T-helper 2 cell treated with Interferon-gamma antibody and Interleukin-4, amounts not matched to agents 5 μg/mL and 100 μg/mL, for 36 hours (primary cell): Measurements from ENCODE around the gene NLE1.
A peak's percentile ranks its signal among the peaks of the same experiment; 100 is the strongest.
"Not testable (repeated sequence)": the region's sequence is repeated elsewhere in the genome, so short reads cannot be mapped to it uniquely, and the experiment has no call there.

Experiments
- DNase-seq: peaks from one replicate; pipeline ENCODE4 v3.0.0; 2021; ENCODE audit warnings: low spot score
- H3K27ac Mint-ChIP-seq: one replicate; pipeline ENCODE4 v1.8.0; 2021; ENCODE audit warnings: mild to moderate bottlenecking, mixed read lengths
- H3K27me3 Mint-ChIP-seq: one replicate; pipeline ENCODE4 v1.8.0; 2021; ENCODE audit warnings: low read depth, mixed read lengths
- H3K36me3 Mint-ChIP-seq: one replicate; pipeline ENCODE4 v1.8.0; 2021; ENCODE audit warnings: low read depth, mixed read lengths
- H3K4me1 Mint-ChIP-seq: one replicate; pipeline ENCODE4 v1.8.0; 2021; ENCODE audit warnings: low read depth, mixed read lengths
- H3K4me3 Mint-ChIP-seq: one replicate; pipeline ENCODE4 v1.8.0; 2022; ENCODE audit warnings: mild to moderate bottlenecking, moderate library complexity, mixed read lengths
- H3K9me3 Mint-ChIP-seq: one replicate; pipeline ENCODE4 v1.8.0; 2021; ENCODE audit warnings: mixed read lengths

The NLE1 gene

DNA sequence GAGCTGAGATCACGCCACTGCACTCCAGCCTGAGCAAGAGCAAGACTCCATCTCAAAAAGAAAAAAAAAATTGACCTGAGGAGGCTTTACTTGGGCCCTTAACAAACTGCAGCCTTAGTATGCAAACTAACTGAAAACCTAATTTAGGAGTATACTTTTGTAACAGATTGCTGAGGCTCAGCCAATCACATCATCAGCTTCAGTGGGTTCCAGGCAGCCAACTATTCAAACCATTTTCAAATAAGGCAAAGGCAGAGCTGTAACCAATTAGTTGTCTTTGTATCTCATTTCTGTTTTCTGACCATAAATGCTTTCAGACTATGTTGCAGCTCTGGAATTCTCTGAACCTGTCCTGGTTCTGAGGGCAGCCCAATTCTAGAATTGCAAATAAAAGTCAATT is 46.4 kb downstream of the NLE1 start:
- no peak for DNase-seq
- H3K9me3 Mint-ChIP-seq, result no peaks in the 10 kb centered on the region
- H3K36me3 Mint-ChIP-seq, result peaks cover 16% of the 10 kb centered on the region
- H3K27me3 Mint-ChIP-seq, result no peaks in the 10 kb centered on the region
- H3K4me1 Mint-ChIP-seq, result peaks cover 8% of the 10 kb centered on the region
- no peak overlapping the region for H3K4me3 Mint-ChIP-seq
- no peak overlapping the region for H3K27ac Mint-ChIP-seq

DNA sequence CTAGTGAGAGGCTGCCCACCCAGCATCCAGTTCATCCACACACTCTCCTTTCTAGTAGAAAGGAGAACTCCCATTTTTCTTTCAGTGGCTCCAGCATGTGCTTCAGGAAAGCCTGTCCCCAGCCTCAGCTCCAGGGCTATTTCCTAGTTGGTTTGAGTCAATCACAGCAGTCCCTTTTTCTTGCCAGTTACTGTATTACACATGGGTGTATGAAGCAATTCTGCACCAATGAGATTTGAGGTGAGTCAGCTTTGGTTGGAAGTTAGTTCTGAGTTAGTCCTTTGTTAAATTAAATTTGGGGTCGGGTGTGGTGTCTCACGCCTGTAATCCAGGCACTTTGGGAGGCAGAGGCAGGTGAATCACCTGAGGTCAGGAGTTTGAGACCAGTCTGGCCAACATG is 47.2 kb downstream of the NLE1 start:
- Mint-ChIP-seq H3K4me1 (peaks cover 10% of the 10 kb centered on the region), H3K27me3 (no peaks in the 10 kb centered on the region)
- no peak for DNase-seq

DNA sequence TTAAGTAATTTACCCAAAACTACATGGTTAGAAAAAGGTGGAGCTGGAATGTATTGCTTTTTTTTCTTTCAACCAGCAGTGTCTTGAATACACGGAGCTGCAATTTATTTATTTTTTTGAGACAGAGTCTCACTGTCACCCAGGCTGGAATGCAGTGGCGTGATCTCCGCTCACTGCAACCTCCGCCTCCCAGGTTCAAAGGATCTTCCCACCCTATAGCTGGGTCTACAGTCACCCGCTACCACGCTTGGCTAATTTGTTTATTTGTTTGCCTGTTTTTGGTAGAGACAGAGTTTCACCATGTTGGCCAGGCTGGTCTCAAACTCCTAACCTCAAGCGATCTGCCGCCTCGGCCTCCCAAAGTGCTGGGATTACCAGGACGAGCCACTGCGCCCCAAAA is 51.4 kb downstream of the NLE1 start:
- H3K27me3 Mint-ChIP-seq, H3K36me3 Mint-ChIP-seq, H3K4me3 Mint-ChIP-seq, H3K9me3 Mint-ChIP-seq, H3K27ac Mint-ChIP-seq, DNase-seq: not testable (repeated sequence)
- peaks cover 36% of the 10 kb centered on the region for H3K4me1 Mint-ChIP-seq

More for the DNA sequence above, 47.2 kb downstream of the NLE1 start:
- H3K36me3 Mint-ChIP-seq, result peaks cover 13% of the 10 kb centered on the region
- no peak overlapping the region for H3K27ac Mint-ChIP-seq
- H3K9me3 Mint-ChIP-seq, result no peaks in the 10 kb centered on the region
- H3K4me3 Mint-ChIP-seq, result no peak overlapping the region

DNA sequence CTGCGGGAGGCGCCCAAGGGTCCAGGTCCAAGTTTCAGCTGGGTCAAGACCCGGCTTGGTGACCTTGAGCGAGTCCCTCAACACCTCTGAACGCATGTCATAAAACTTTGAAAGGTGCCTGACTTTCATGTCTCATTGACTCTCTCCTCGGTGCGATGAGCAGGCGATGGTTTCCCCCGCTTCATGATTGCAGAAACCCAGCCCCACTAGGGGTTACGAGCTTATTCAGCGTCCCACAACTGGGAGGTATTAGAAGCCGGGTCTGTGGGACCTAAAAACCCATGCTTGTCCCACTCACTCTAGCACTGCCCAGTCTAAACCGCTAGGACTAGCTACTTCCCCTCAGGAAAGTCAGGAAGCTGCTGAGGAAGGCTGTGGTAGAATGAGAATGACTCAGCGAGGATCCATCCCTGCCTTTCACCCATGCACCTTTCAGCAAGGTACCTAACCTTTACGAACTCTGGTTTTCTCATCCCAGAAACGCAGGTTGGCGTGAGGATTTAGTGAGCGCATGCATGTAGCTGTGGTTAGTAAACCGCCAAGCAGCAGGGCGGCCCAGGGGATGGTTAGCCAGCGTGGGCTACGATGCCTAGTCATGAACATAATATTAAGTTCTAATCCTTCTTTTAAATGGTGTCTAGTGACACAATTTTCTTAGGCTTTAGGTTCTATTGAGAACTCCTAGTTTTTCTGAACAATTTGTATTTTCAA is 52.4 kb downstream of the NLE1 start:
- Mint-ChIP-seq H3K4me3 (peak overlapping the region; percentile 84), H3K36me3 (peaks cover 12% of the 10 kb centered on the region), H3K4me1 (peaks cover 42% of the 10 kb centered on the region), H3K27me3 (no peaks in the 10 kb centered on the region), H3K9me3 (no peaks in the 10 kb centered on the region), H3K27ac (peak overlapping the region; percentile 91)
- DNase-seq, result no peak

DNA sequence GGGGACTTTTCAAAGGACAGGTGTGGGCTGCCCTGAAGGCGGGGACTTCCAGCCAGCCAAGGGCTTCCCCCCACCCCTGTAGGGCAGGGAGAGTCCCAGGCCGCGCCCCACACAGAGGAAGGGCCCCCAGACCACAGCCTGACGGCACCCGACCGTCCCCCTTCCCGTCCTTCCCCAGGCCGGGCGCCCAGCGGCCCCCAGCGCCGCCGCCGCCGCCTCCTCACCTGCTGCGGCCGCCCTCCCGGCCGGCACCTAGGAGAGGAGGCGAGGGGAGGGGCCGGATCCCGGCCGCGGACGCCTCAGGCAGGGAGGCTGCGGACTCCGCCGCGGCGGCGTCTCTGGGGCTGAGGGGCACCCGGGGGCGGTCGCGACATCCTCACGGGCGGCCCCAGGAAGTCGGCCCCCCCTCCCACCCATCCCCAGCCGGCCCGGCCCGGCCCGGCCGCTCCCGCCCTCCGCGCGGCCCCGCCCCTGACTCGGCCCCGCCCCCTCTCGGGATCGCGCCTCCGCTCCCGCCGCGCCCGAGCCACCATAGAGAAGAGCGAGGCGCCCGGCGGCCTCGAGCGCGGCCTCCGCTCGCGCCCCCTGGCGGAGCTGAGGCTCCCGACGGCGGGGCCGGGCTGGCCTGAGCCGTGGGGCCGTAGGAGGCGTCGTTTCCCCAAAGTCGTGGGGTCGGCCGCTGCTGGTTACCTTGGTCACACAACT is 53.1 kb downstream of the NLE1 start:
- H3K27ac Mint-ChIP-seq, result peak overlapping the region; percentile 91
- H3K36me3 Mint-ChIP-seq, result peaks cover 12% of the 10 kb centered on the region
- no peaks in the 10 kb centered on the region for H3K9me3 Mint-ChIP-seq
- H3K4me3 Mint-ChIP-seq, result peak overlapping the region; percentile 96
- peaks cover 42% of the 10 kb centered on the region for H3K4me1 Mint-ChIP-seq
- H3K27me3 Mint-ChIP-seq, result no peaks in the 10 kb centered on the region
- peak; percentile 87 for DNase-seq

DNA sequence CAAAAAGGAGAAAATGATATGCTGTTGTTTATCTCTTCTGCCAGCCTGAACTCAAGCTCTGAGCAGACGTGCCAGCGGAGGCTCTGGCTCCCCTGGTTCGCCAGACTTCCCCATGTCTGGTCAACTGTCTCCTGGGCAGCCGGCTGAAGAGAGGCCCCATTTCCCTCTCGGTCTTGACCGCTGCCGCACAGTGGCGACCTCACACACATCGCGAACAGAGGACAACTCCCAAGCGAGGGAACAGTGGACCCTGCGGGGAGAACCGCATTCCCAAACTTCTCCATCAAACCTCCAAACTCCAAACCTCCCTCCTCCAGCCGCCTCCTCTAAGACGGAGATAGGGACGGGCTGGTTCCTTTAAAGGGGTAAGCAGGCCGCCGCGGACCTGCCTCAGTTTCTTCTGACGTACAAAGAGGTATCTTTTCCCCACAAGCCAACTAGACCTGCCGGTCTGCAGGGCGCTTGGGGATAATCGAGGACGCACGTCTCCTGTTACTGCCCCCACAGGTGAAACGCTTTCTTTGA is 53.7 kb downstream of the NLE1 start:
- Mint-ChIP-seq H3K27me3 (no peaks in the 10 kb centered on the region), H3K27ac (peak overlapping the region; percentile 86), H3K4me3 (peak overlapping the region; percentile 96), H3K36me3 (peaks cover 12% of the 10 kb centered on the region), H3K9me3 (no peaks in the 10 kb centered on the region), H3K4me1 (peaks cover 42% of the 10 kb centered on the region)
- peak; percentile 24 for DNase-seq

DNA sequence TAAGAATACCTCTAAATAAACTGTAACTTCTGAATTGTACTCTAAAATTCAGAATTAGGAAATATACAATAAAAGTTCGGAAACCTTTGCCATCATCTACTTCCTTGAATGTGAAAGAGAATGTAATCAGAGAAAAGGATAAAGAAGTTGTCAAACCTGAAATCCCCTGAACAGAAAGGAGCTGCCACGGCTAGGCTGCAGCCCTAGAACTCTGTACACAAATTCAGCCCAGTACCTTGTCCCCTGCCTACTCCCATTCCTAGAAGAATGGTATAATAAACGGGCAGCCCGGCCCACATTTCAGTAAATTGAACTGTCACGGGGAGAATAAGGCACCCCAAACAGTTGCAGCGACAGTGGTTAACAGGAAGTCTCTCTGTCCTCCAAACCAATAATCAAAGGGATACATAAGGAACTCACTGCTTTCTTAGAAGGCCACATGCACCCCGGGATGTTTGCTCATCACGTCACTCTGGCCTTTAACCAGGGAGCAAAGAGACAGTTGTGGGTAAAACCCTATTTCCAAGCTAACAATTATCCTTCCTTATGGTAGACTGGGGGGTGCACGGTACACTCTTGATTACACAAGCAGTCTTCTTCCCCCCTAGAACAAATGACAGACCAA is 54.3 kb downstream of the NLE1 start:
- H3K27ac Mint-ChIP-seq, result peak overlapping the region; percentile 86
- peak overlapping the region; percentile 96 for H3K4me3 Mint-ChIP-seq
- H3K4me1 Mint-ChIP-seq, result peaks cover 47% of the 10 kb centered on the region
- H3K27me3 Mint-ChIP-seq, result no peaks in the 10 kb centered on the region
- no peaks in the 10 kb centered on the region for H3K9me3 Mint-ChIP-seq
- DNase-seq, result peak; percentile 21
- peaks cover 9% of the 10 kb centered on the region for H3K36me3 Mint-ChIP-seq

DNA sequence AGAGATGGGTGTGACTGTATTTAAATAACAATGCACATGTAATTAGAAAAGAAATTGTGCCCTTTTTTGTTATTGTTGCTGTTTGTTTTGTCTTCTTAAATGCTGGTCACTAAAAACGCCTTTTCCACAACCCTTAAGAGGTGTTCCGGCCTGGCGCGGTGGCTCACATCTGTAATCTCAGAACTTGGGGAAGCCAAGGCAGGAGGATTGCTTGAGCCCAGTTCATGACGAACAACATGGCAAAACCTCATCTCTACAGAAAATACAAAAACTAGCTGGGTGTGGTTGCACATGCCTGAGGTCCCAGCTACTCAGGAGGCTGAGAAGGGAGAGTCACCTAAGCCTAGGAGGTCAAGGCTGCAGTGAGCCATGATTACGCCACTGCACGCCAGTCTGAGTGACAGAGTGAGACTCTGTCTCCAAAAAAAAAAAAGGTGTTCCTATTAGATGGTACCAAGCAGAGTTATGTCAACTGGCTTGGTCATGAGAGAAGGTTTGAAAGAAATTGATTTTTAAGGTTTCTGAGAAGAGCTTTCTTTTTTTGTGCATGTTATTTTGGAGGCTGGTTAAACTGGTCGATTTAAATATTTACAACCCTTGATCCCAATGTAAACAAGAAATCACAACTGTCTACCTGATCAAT is 55.1 kb downstream of the NLE1 start:
- H3K4me1 Mint-ChIP-seq, result peaks cover 54% of the 10 kb centered on the region
- no peak for DNase-seq
- H3K9me3 Mint-ChIP-seq, result no peaks in the 10 kb centered on the region
- peak overlapping the region; percentile 96 for H3K4me3 Mint-ChIP-seq
- H3K36me3 Mint-ChIP-seq, result peaks cover 9% of the 10 kb centered on the region
- peak overlapping the region; percentile 86 for H3K27ac Mint-ChIP-seq
- no peaks in the 10 kb centered on the region for H3K27me3 Mint-ChIP-seq

DNA sequence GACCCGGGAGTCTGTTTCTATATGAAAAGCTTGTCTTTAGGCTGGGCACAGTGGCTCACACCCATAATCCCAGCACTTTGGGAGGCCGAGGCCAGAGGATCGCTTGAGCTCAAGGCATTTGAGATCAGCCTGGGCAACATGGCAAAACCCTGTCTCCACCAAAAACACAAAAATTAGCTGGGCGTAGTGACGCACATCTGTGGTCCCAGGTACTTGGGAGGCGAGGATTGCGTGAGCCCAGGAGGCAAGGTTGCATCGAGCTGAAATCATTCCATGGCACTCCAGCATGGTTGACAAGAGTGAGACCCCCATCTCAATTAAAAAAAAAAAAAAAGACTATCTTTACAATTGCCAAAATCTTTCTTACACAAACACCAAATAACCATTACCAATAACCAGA is 55.9 kb downstream of the NLE1 start:
- H3K4me3 Mint-ChIP-seq, result no peak overlapping the region
- no peaks in the 10 kb centered on the region for H3K27me3 Mint-ChIP-seq
- H3K27ac Mint-ChIP-seq, result no peak overlapping the region
- peaks cover 9% of the 10 kb centered on the region for H3K36me3 Mint-ChIP-seq
- DNase-seq, result no peak
- no peaks in the 10 kb centered on the region for H3K9me3 Mint-ChIP-seq
- peaks cover 59% of the 10 kb centered on the region for H3K4me1 Mint-ChIP-seq

DNA sequence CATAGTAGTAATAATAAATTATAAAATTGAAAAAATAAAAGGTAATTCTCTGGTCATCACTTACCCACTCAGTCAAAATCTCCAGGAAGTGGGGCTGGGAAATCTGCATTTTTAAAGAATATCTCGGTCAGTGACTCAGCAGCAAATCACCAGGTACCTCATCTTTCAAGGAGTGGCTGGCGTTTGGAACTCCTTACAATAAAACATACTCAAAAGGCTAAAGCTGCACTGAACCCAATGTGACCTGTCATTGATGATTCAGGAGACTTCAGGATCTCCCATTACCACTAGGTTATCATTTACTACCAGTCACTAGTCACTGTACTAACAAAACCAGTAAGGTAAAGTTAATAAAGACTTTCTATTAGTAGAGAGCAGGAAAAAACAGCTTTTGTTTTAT is 57.1 kb downstream of the NLE1 start:
- Mint-ChIP-seq H3K27ac (peak overlapping the region; percentile 36), H3K9me3 (no peaks in the 10 kb centered on the region), H3K4me3 (no peak overlapping the region), H3K4me1 (peaks cover 67% of the 10 kb centered on the region), H3K27me3 (no peaks in the 10 kb centered on the region), H3K36me3 (peaks cover 10% of the 10 kb centered on the region)
- DNase-seq, result no peak

DNA sequence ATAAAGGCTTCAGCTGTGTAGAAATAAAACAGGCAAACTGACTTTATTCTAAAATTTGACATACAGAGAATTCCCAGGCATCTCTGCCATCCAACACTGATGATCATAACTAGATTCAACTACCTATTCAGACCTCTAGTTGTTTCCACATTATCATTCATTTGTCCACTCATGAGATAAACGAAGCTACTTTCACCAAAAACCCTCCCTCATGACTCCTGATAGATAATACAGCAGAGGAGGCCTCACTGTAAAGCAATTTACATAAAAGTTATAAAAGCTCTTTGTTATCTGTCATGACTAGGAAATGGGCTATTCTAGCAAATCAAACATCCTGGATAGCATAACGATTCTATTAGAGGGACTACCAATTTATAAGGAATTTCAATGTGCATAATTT is 59.0 kb downstream of the NLE1 start:
- Mint-ChIP-seq H3K36me3 (peaks cover 16% of the 10 kb centered on the region), H3K4me3 (no peak overlapping the region), H3K9me3 (no peaks in the 10 kb centered on the region), H3K4me1 (peaks cover 66% of the 10 kb centered on the region), H3K27me3 (no peaks in the 10 kb centered on the region), H3K27ac (no peak overlapping the region)
- DNase-seq, result no peak

DNA sequence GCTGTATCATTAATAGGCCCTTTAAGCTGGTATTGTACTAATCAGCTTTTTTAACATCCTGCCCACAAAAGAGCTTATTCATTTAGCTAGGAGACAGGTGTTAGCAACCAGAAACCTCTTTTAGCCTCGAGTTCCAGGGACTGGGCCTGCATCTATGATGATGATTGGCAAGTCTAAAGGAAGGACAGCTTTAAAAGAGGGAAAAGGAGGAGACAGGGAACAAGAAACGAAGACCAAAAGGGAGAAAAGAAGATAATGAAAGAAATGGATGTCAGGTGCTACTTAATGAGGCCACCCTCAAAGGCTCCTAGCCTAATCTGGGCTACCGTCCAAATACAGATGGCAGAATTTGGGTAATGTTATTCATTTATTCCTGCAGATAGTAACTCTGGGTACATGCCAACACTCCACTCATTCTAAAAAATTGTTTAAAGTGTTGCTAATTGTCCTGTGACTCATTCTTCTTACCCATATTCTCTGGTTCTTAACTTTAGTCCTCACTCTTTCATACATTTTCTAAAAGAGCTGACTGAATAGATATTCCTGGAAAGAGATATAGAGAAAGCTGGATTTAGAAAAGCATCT is 59.9 kb downstream of the NLE1 start:
- no peak for DNase-seq

DNA sequence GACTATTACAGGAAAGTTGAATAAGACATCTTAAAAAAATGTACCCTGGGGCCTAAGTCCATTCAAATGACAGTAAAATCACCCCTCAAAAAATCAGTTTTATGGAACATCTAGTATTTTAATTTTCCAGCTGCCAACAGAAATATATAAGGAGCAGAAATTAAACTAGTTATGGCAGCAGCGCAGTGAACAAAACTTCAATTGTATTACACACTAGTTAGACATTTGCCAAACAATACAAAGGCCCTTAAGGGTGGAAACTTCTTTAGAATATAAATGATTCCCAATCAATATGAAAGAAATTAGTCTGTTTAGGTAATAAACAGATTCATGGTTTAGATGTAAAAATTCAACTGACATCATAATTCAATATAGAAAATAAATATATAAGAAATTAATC is 60.5 kb downstream of the NLE1 start:
- H3K9me3 Mint-ChIP-seq, result no peaks in the 10 kb centered on the region
- no peak for DNase-seq
- H3K4me1 Mint-ChIP-seq, result peaks cover 58% of the 10 kb centered on the region
- H3K27ac Mint-ChIP-seq, result no peak overlapping the region
- no peaks in the 10 kb centered on the region for H3K27me3 Mint-ChIP-seq
- H3K36me3 Mint-ChIP-seq, result peaks cover 20% of the 10 kb centered on the region
- no peak overlapping the region for H3K4me3 Mint-ChIP-seq

More for the DNA sequence above, 59.9 kb downstream of the NLE1 start:
- peaks cover 20% of the 10 kb centered on the region for H3K36me3 Mint-ChIP-seq
- H3K27ac Mint-ChIP-seq, result peak overlapping the region; percentile 88
- peak overlapping the region; percentile 70 for H3K4me3 Mint-ChIP-seq
- H3K27me3 Mint-ChIP-seq, result no peaks in the 10 kb centered on the region
- H3K9me3 Mint-ChIP-seq, result no peaks in the 10 kb centered on the region
- peaks cover 64% of the 10 kb centered on the region for H3K4me1 Mint-ChIP-seq
